ENCODE measurements around the gene MACROD2. TPM values are rescaled to one million over a fixed set of nuclear protein-coding genes. Genes with fewer than 3 reads are reported as not detected.

Gene MACROD2
- polyA plus RNA-seq, 1 donor (not counting 4 experiments of a cell fraction or from before 2014, with no cell fraction given) = 0.71 TPM

GRCh38 chr20:15031546-15032351 lies 1036.4 kb downstream of the MACROD2 start:
- Histone ChIP-seq H3K4me3 (ENCODE audit: control insufficient read depth in 2 of 3, extremely low read depth in 1 of 3, insufficient read depth in 2 of 3, low read depth in 1 of 3, low read length in 3 of 3) (no peak overlapping the region), H3K36me3 (ENCODE audit: control insufficient read depth in 2 of 2, extremely low read depth in 1 of 2, insufficient read depth in 2 of 2, low read length in 2 of 2) (no peaks in the 10 kb centered on the region), H2AFZ (ENCODE audit: control insufficient read depth, low read length) (no peak overlapping the region), H3K9me3 (ENCODE audit: control insufficient read depth, low read depth, low read length) (no peaks in the 10 kb centered on the region), H3K4me1 (ENCODE audit: control insufficient read depth, extremely low read depth, insufficient read depth, low read length) (no peaks in the 10 kb centered on the region), H4K20me1 (ENCODE audit: control insufficient read depth, extremely low read depth, insufficient read depth, low read length) (no peaks in the 10 kb centered on the region), H3K9me1 (ENCODE audit: control insufficient read depth, extremely low read depth, insufficient read depth, low read length) (no peaks in the 10 kb centered on the region), H3K79me2 (ENCODE audit: control insufficient read depth, insufficient read depth, low read length) (no peaks in the 10 kb centered on the region), H3K4me2 (ENCODE audit: control insufficient read depth, extremely low read depth, insufficient read depth, low read depth, low read length) (no peak overlapping the region), H3K27me3 (ENCODE audit: control insufficient read depth, extremely low read depth, insufficient read depth, low read length) (no peaks in the 10 kb centered on the region), H3K27ac (ENCODE audit: control insufficient read depth, insufficient read depth, low read length) (no peak overlapping the region), H3K9ac (ENCODE audit: control insufficient read depth, extremely low read depth, insufficient read depth, low read length) (no peak overlapping the region)
- DNase-seq (ENCODE audit: low read depth, low spot score) = no peak
- dilution Hi-C loops (cut with MboI; ENCODE audit: extremely low pct_ligation_motif_present, low sequenced_read_pairs) = no loop called here
- TF ChIP-seq, protein P1, sequence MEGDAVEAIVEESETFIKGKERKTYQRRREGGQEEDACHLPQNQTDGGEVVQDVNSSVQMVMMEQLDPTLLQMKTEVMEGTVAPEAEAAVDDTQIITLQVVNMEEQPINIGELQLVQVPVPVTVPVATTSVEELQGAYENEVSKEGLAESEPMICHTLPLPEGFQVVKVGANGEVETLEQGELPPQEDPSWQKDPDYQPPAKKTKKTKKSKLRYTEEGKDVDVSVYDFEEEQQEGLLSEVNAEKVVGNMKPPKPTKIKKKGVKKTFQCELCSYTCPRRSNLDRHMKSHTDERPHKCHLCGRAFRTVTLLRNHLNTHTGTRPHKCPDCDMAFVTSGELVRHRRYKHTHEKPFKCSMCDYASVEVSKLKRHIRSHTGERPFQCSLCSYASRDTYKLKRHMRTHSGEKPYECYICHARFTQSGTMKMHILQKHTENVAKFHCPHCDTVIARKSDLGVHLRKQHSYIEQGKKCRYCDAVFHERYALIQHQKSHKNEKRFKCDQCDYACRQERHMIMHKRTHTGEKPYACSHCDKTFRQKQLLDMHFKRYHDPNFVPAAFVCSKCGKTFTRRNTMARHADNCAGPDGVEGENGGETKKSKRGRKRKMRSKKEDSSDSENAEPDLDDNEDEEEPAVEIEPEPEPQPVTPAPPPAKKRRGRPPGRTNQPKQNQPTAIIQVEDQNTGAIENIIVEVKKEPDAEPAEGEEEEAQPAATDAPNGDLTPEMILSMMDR (optimal IDR thresholded peaks at IDR 0.05 in 1 of 3, IDR thresholded peaks at IDR 0.05 in 1 of 3, conservative IDR thresholded peaks at IDR 0.05 in 1 of 3; ENCODE audit: extremely low read depth in 1 of 3, insufficient read depth in 2 of 3, low read length in 3 of 3) = no peak
- TF ChIP-seq EZH2 (IDR thresholded peaks at IDR 0.05; ENCODE audit: low read length) = no peak
- no peak for FAIRE-seq

GRCh38 chr20:15032352-15032622 lies 1037.0 kb downstream of the MACROD2 start:
- H4K20me1 ChIP-seq (ENCODE audit: control insufficient read depth, extremely low read depth, insufficient read depth, low read length) = no peaks in the 10 kb centered on the region
- no peaks in the 10 kb centered on the region for H3K9me1 ChIP-seq (ENCODE audit: control insufficient read depth, extremely low read depth, insufficient read depth, low read length)
- no peaks in the 10 kb centered on the region for H3K27me3 ChIP-seq (ENCODE audit: control insufficient read depth, extremely low read depth, insufficient read depth, low read length)
- H3K9ac ChIP-seq (ENCODE audit: control insufficient read depth, extremely low read depth, insufficient read depth, low read length) = no peak overlapping the region
- H3K4me3 ChIP-seq (ENCODE audit: control insufficient read depth in 2 of 3, extremely low read depth in 1 of 3, insufficient read depth in 2 of 3, low read depth in 1 of 3, low read length in 3 of 3) = no peak overlapping the region
- no peak overlapping the region for H3K4me2 ChIP-seq (ENCODE audit: control insufficient read depth, extremely low read depth, insufficient read depth, low read depth, low read length)
- H3K27ac ChIP-seq (ENCODE audit: control insufficient read depth, insufficient read depth, low read length) = no peak overlapping the region
- no peaks in the 10 kb centered on the region for H3K36me3 ChIP-seq (ENCODE audit: control insufficient read depth in 2 of 2, extremely low read depth in 1 of 2, insufficient read depth in 2 of 2, low read length in 2 of 2)
- FAIRE-seq (no peak), DNase-seq (ENCODE audit: low read depth, low spot score) (no peak)
- no peak overlapping the region for H2AFZ ChIP-seq (ENCODE audit: control insufficient read depth, low read length)
- dilution Hi-C loops (cut with MboI; ENCODE audit: extremely low pct_ligation_motif_present, low sequenced_read_pairs) = no loop called here
- no peaks in the 10 kb centered on the region for H3K4me1 ChIP-seq (ENCODE audit: control insufficient read depth, extremely low read depth, insufficient read depth, low read length)
- TF ChIP-seq, protein P1 (optimal IDR thresholded peaks at IDR 0.05 in 1 of 3, IDR thresholded peaks at IDR 0.05 in 1 of 3, conservative IDR thresholded peaks at IDR 0.05 in 1 of 3; ENCODE audit: extremely low read depth in 1 of 3, insufficient read depth in 2 of 3, low read length in 3 of 3) = no peak
- no peak for TF ChIP-seq EZH2 (IDR thresholded peaks at IDR 0.05; ENCODE audit: low read length)
- no peaks in the 10 kb centered on the region for H3K9me3 ChIP-seq (ENCODE audit: control insufficient read depth, low read depth, low read length)
- H3K79me2 ChIP-seq (ENCODE audit: control insufficient read depth, insufficient read depth, low read length) = no peaks in the 10 kb centered on the region
